Germinal center (tissue), 1 donor: ENCODE measurements around the gene SHOC2.

ENCODE experiments used
- DNase-seq: peaks from one replicate; pipeline ENCODE4 v3.0.0; 2012; ENCODE audit warnings: mixed read lengths, low spot score

The SHOC2 gene

DNA sequence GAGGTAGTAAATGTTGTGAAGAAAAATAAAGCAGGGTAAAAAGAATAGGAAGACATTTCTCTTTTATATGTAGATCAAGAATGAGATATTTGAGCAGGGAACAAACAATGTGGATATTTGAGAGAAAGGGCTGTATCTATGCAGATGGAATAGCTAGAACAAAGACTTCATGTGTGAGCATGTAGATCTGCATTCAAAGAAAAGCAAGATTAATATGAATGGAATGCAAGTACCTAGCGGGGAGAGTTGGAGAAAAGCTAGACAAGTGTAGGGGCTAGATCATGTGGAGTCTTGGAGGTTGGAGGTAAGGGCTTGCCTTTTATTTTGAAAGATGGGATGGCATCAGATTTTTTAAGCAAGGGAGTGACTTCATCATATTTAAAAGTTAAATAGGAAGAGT lies 27.1 kb downstream of the SHOC2 start:
- no peak for DNase-seq

DNA sequence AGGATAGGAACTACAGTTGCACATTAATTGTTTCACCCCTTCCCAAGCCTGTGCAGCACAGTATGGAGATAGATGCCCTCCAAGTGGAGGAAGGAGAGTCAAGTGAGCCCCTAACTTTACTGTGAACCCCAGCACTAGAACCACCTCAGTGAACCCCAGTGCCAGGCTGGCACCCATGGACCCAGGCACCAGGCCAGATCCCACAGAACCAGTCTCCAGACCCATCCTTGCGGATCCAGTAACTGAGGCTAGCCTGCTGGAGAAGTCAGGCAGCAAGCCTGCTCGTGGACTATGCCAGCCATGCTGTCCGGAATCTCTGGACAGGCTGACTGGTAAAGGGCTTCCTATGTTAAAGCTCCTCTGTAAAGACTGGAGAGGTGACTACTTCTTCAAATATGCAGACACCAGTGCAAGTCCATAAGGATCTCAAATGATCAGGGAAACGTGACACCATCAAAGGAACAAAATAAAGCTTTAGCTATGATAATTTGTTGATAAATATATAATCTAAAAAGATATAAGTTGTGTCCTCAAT lies 27.7 kb downstream of the SHOC2 start:
- no peak for DNase-seq

DNA sequence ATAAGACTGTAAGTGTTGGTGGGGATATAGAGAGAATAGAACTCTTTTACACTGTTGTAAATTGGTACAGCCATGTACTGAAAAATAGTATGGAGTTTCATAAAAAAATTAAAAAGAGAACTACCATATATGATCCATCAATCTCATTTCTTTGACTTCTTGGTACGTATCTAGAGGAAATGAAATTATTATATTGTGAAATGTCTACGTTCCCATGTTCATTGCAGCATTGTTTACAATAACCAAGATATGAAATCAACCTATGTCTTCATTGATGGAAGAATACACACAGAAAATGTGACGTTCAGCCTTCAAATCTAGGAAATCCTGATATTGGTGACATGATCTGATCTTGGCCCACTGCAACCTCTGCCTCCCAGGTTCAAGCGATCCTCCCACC lies 32.0 kb downstream of the SHOC2 start:
- DNase-seq = no peak

DNA sequence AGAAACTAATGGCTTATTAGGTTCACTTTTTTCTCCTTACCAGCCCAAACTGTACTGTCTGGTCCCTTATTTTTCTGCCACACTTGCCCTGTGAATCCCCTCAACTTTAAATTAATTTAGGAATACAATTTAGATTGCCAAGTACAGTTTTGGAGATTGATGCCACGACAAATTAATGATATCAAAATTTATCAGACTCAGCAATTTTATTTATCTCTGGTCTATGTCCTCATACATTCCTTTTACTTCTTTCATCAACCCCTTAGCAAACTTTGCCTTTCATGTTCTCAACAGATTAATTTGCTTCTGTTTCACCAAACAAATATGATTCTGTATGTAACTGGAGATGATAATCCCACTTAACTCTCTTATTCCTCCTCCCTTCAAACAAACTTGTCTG lies 38.2 kb downstream of the SHOC2 start:
- DNase-seq = no peak

DNA sequence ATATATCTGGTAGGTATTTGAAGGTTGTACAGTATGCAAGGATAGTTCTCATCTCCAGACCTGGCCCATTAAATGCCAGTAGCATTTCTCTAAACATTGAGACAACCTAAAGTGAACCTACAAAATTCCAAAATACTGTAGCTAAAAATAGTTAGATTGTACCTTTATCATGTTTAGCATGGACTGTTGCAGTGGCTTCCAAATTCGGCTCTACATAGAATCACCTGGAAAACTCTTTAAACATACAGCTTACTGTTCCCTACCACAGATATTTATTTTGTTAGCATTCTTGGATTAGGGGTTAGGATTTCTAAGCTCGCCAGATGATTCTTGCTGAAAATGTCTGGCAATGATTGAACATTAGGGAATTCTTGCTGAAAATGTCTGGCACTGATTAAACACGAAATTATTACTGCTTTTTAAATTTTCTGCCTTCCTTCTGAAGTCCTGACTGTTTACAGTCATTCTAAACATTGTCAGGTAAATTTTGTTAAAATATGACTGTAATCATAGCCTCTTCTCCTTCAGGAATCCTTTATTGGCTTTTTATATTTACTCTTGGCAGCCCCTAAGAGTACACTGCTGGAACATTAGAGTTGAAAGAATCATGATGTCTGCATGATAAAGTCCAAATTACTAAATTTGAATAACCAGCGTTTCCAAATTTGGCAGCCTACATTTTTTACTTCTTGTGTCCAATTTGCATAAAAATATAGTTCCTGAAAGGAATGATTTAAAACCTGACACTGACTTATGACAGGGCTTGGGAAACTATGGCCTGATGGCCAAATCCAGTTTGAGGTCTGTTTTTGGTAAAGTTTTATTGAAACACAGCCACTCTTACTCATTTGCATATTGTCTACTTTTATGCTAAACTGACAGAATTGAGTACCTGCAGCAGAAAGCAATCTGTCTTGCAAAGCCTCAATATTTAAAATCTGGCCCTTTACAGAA lies 40.3 kb downstream of the SHOC2 start:
- no peak for DNase-seq

DNA sequence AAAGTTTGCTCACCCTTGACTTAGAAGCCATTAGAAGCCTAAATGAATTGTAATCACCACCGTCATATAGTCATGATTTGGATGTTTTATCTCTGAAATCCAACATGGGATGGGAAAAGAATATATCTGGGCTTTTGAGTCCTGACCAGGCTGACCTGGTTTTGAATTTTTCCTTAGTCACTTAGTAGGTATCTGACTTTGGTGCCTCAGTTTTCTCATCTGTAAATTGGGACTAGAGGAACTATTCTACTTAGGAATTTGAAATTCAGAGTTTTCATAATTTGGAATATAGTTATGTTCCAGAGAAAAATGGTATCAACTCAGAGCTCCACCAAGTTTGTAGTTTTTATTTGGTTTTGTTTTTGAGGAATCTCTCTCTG lies 40.9 kb downstream of the SHOC2 start:
- DNase-seq = no peak

DNA sequence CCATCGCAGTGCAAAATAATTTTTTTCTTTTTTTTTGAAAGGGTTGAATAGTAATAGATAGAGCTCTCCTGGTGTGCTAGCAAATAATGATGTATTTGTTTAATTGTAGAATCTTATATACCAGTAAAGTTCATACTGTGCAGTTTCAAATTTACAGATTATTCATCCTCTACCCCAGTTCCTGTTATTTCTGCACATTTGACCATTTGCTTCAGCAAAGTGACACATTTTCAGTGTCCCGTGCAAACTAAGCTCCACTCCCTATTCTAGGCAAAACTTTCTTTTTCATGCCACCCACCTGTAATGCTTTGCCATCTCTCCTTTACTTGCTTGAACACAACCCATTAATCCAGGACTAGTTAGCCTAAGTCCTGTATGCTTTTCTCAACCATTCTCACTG lies 43.0 kb downstream of the SHOC2 start:
- no peak for DNase-seq

DNA sequence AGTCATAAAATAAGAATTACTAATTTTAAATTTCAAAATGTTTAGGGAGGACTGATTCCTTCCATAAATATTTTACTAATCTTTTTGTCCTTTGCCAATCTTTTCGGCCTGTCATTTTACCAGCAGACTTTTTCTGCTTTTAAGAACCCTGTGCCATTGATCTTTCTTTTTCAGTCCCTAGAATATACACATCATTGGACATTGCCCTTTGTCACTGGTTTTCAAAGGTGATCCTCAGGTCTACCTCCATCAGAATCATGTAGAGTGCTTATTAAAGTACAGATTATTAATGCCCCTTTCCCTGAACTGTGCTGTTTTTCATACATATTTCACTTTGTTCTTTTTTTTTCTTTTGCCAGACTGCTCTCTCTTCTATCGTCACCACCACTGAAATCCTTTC lies 43.8 kb downstream of the SHOC2 start:
- no peak for DNase-seq

DNA sequence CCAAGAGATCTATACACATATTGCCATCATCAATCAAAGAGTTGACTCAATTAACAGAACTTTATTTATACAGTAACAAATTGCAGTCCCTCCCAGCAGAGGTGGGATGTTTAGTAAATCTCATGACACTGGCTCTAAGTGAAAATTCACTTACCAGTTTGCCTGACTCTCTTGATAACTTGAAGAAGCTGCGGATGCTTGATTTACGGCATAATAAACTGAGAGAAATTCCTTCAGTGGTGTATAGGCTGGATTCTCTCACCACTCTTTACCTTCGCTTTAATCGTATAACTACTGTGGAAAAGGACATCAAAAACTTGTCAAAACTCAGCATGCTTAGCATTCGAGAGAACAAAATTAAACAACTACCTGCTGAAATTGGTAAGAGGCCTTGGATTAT lies 45.3 kb downstream of the SHOC2 start:
- no peak for DNase-seq

DNA sequence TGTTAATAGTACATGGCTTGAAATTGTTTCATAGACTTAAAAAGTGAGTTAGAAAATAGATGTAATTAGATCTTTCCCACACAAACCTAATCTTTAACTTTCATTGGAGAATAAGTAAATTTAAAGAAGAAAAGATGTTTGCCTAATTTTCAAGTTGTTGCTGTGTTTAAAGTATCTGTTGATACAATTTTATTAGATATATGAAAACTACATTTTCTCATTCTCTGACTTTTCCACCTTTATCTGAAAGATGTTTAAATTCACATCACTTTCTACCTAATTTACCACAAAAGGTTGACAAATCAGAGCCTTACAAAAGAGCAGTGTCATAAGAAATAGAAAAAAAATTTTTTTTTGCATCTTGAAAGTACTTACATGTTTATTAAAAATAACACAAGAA lies 45.8 kb downstream of the SHOC2 start:
- DNase-seq = no peak

DNA sequence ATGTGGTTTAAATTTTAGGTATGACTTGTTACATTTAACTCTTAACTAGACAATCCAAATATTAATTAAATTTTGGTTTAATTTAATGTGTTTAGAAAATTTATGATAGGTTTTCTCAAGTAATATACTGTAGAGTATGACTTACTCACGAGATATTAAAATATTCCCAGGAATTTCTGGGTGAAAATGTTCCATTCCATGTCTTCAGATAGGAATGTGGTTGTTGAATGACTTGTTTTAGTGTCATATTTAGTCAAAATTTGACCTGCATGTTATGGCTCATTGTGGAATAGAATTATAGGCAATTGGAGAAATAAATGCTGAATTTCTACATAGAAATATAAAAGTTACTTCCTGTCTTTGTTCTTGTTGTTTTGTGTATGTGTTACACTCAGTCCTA lies 46.7 kb downstream of the SHOC2 start:
- DNase-seq = no peak

DNA sequence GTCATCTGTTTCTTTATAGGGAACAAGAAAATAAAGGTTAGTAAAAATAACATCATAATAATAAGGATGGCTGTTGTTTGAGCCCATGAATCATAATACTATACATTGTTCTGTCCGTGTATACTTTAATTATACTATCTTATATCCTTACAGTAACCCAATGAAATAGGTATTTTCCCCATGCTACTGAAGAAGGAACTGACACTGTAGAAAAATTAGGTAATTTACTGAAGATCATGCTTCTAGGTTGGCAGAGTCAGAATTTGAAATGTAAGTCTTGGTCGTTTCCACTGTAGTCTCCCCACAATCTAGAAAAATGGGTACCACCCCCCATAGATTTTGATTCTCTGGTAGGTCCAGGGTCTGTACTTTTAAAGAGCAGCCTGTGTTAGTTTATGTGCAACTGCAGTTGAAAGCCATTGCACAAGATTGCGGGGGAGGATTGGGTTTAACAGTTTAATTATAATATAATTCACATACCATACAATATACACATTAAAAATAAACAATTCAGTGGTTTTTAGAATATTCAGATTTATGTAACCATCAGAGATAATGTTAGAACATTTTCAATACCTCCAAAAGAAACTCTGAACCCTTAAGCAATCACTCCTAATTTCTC lies 47.7 kb downstream of the SHOC2 start:
- DNase-seq = no peak

DNA sequence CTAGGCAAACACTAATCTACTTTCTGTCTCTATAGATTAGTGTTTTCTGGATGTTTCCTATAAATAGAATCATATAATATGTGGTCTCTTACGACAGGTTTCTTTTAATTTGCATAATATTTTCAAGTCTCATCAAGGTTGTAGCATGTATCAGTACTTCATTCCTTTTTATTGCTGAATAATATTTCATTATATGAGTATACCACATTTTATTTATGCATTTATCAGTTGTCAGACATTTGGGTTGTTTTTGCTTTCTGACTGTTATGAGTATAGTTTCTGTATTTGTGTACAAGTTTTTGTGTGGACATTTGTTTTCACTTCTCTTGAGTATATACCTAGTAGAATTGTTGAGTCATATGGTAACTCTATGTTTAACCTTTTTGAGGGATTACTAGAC lies 48.2 kb downstream of the SHOC2 start:
- DNase-seq = no peak

DNA sequence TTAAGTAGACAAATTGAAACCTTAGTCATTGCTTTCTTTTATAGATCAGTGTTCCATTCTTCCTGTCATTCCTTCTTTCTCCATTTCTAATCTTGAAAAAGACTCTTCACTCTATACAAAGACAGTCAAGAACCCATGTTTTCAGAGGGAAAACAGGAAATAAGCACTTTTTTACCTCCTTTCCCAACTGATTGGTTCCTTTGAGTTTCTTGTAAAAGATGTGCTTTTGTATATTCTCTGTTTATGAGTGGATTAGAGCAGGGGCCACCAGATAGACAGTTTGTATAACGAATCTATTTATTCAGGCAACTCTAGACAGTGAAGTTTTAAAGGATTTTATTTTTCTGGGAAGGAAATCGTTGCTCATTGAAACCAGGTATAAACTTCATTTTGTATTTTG lies 49.8 kb downstream of the SHOC2 start:
- DNase-seq = no peak

DNA sequence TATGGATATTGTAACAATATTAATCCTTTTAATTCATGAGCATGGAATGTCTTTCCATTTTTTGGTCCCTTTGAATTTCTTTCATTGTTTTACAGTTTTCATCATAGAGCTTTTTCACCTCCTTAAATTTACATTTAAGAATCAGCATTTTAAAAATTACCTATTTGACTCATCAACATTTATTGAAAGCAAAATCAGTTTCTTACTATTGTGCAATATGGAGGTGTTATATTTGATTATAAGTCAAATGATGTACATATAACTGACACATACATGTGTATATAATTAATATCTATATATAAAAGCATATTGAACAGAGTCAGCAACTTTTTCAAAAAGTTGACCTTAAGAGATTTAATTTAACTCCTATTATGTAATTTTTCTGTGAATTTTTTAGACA lies 52.2 kb downstream of the SHOC2 start:
- DNase-seq = no peak

DNA sequence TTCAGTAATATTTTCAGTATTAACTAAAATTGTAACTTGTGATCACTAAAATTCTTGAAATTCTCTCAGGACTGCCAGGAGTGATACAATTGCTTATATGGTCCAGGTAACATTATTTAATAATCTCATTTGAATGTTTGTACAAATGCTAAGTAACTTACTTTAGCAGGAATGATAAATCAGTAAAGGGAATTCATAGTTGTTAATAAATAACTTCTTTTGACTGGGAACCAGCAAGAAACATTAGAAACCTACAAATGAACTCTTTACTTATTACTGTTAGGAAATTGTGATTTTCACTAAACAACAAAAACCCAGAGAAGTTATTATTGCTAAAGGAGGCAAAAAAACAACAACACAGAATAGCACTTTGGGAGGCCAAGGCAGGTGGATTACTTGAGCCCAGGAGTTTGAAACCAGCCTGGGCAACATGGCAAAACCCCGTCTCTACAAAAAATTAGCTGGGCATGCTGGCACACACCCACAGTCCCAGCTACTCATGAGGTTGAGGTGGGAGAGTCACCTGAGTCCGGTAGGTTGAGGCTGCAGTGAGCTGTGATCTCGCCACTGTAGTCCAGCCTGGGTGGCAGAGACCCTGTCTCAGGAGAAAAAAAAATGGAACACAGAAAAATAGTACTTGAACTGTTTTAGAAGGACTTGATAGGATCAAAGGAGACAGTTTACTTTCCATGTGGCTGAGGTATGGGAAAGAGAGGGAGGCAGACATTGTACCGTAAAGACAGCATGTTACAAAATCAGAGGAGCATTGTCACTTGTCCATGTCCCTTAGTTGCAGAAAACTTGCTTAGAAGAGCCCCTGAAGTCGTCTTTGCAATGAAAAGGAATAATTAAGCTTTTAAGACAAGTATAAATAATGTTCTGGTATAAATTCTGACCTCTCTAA lies 53.1 kb downstream of the SHOC2 start:
- no peak for DNase-seq

DNA sequence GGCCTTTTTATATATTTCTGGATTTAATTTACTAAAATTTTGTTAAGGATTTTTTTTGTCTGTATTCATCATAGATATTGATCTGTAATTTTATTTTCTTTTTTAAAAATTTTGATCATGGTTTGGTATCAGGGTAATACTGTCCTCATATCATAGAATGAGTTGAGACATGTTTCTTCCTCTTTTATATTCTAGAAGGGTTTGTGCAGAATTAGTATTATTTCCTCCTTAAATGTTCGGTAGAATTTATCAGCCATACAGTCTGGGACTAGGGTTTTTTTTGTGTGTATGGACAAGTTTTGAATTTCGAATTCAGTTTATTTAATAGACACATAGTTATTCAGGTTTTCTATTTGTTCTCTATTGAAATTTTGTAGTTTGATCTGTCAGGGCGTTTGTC lies 54.0 kb downstream of the SHOC2 start:
- no peak for DNase-seq

DNA sequence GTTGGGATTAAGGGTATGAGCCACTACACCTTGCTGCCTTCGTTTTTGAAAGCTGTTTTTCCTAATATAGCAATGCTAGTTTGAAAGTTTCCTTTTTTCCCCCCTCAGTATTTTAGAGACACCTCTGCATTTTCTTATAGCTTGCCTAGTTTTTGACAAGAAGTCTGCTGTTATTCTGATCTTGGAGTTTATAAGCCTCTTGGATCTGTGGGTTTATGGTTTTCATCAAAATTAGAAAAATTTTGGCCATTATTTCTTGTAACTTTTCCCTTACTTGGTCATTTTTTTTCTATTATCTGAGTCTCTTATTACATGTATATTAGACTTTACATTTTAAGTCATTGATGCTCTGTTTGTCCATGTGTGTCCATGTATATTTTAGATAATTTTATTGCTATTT lies 57.2 kb downstream of the SHOC2 start:
- no peak for DNase-seq

DNA sequence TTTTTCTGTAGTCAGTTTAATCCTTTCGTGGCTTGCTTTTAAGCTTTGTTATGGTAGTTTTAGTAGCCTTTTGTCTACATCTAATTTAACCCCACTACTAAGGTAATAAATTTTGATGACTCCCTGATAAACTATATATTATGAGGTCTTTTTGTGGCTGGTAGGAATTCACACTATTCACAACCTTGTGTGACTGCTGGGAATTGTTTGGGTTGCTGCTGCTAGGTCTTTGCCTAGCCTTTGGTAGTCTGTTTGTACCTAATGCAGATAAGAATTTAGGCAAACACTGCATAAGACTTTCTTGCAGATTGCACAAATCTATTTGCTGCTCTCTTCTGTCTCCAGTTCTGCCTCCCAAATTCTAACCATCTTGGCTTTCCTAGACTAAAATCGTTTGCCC lies 58.3 kb downstream of the SHOC2 start:
- DNase-seq = no peak

DNA sequence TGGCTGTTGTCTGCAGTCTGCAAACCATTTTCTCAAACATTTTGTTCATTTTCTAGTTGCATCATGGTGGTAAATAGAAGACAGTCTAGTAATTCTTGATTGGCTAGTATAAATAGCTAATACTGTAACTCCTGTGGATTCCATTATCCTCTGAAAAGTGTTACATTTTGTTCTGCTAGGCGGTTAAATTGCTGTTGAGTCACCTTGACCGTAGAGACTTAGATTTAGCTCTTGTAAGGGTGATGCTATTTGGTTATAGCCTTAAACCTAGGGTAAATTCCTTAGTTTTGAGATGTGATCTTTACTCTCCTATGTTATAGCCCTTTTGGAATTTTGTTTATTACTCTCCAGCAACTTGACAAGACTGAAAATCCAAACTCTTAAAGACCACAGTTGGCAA lies 58.8 kb downstream of the SHOC2 start:
- no peak for DNase-seq

DNA sequence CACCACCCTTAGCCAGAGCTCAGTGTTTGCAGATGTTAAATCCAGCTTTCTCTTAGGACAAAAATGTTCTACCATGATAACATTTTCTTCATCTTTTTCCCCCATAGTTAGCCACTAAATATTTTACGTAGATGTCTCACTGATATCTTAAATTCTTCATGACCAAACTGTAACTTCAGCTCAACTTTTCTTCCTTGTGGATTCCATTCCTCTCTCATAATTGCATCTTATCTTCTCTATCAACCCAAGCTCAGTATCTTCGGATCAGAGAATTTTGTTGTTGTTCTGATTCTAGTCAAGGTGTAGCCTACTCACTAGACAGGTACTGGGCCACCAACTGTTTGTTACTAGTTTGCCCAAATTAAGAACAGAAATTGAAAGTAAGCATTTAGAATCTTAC lies 60.2 kb downstream of the SHOC2 start:
- no peak for DNase-seq

DNA sequence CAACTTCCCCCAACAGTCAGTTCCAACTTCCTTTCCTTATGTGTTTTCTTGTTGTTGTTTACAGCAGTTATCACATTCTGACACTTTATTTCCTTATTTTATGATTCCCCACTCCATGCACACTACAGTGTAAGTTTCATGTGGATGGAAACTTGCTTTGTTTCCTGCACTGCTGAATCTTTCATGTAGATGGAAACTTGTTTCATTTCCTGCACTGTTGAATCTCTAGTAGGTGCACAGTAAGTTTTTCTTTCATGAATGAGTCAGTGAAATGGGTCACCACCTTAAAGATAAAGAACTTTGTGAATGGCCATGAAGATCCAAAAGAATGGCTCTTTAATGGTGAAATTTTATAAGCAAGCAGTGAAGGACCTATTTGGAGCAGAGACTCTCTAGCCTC lies 61.4 kb downstream of the SHOC2 start:
- DNase-seq = no peak

DNA sequence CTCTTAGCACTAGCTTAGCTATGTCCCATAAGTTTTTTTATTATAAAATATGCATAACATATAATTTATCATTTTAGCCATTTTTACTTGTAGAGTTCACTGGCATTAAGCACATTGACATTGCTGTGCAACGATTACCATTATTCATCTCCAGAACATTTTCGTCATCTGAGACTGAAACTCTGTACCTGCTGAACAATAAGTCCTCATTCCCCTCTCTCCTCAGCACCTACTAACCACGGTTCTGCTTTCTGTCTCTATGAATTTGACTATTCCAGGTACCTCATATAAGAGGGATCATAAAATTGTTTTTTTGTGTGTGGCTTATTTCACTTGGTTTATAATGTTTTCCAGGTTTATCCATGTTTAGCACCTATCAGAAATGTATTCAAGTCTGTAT lies 64.1 kb downstream of the SHOC2 start:
- no peak for DNase-seq
